Adrenal gland (tissue), 12 donors: ENCODE results near the gene DYRK3. TPM values are rescaled to one million over a fixed set of nuclear protein-coding genes. Genes with fewer than 3 reads are reported as not detected.

Source experiments
- DNase-seq, 7 donors: peaks; one replicate each; pipeline ENCODE4 v3.0.0-alpha.2; 2019 to 2020
- H3K27ac ChIP-seq, 5 donors: fragments of 200-600 bp; sonication (generic) in 4 of 5; 1 replicate in 3 of 5; 2 replicates in 2 of 5; pipeline versions ENCODE4 v1.5.1 to v1.8.0; 2016 to 2020; ENCODE audit warnings: mild to moderate bottlenecking in 1 of 5
- H3K27me3 ChIP-seq: fragments of 200-600 bp; 2 replicates; pipeline ENCODE4 v1.8.0; 2021
- H3K36me3 ChIP-seq, 2 donors: fragments of 200-600 bp; replicated peaks in 1 of 2; 1 replicate in 1 of 2; 2 replicates in 1 of 2; pipeline versions ENCODE4 v1.5.1 to v1.8.0; 2018 to 2022
- H3K4me1 ChIP-seq, 2 donors: fragments of 200-600 bp; replicated peaks in 1 of 2; 1 replicate in 1 of 2; 2 replicates in 1 of 2; pipeline versions ENCODE4 v1.5.1 to v1.8.0; 2018 to 2021
- H3K4me3 ChIP-seq, 4 donors: fragments of 200-600 bp; sonication (generic) in 3 of 4; one replicate each; pipeline ENCODE4 v1.5.1; 2016 to 2018
- H3K9me3 ChIP-seq, 3 donors: fragments of 200-600 bp; sonication (generic) in 1 of 3; replicated peaks in 1 of 3; 1 replicate in 2 of 3; 2 replicates in 1 of 3; pipeline versions ENCODE4 v1.5.1 to v1.8.0; 2016 to 2021
- CTCF ChIP-seq, 6 experiments: fragments of 450-650 bp in 4 of 6; fragments of 200-600 bp in 2 of 6; sonication (generic) in 1 of 6; IDR thresholded peaks; 1 replicate in 5 of 6; 2 replicates in 1 of 6; pipeline versions ENCODE4 v1.5.1 to v1.8.0; 2016 to 2021; ENCODE audit warnings: antibody characterized with exemption in 6 of 6, mild to moderate bottlenecking in 2 of 6, moderate library complexity in 1 of 6
- POLR2A ChIP-seq, 2 donors: fragments of 450-650 bp; IDR thresholded peaks; one replicate each; pipeline ENCODE4 v1.6.1; 2017; ENCODE audit warnings: antibody characterized with exemption in 2 of 2, mild to moderate bottlenecking in 2 of 2, moderate library complexity in 1 of 2
- WGBS, 4 donors: extraction: QIAGEN DNeasy Blood & Tissue Kit in 2 of 4; methylation state at CpG; one replicate each; pipeline versions ENCODE4 v1.1.5 to v1.1.7; 2013 to 2017; 5-methylcytosine and 5-hydroxymethylcytosine counted together
- intact Hi-C, 2 donors: fragments of 100-400 bp; cut with DNase I; formaldehyde crosslinking; loops; one replicate each; pipeline versions ENCODE4 v1.14.1 to v1.15.0; 2022 to 2023
- polyA plus RNA-seq, 3 donors: library from polyadenylated mRNA; stranded (reverse); fragments of 200-250 nt in 2 of 3; fragments of 350-450 nt in 1 of 3; fragmentation: Illumina TruSeq in 1 of 3; extraction: RNeasy Lipid Tissue Mini Kit (QIAGEN cat#74804) in 1 of 3; gene quantifications; one replicate each; pipeline ENCODE4 v1.2.3, GENCODE V29; 2013 to 2014
- total RNA-seq, 9 donors: library from RNA; depleted of rRNA in 4 of 9; stranded (reverse); fragments of >200 nt in 4 of 9; fragments of 120-200 nt in 1 of 9; fragmentation: NEBNext Ultra II Directional in 1 of 9; extraction: Animal tissue kit (Norgen Biotek cat#: 25700) in 1 of 9; gene quantifications; one replicate each; pipeline versions ENCODE4 v1.1.0 to v1.2.4, GENCODE V29; 2013 to 2023
- donor health status: healthy with polysubstance abuse.
- donor health status: Bipolar disorder and iron deficiency.
- donor health status: DM: yes; HTN: yes; CAD: no.
- donor health status: DM: no; HTN: no; CAD: no.
- donor health status: DM: no; HTN: no; CAD: no.
- donor health status: DM: yes; HTN: yes; CAD: no.

The DYRK3 gene
- total and polyA plus RNA-seq, 12 donors, result 2.9 to 6.6 (median 5.2) TPM

- peaks cover 0 to 63% of the 10 kb centered on the region in 2 donors for H3K36me3 ChIP-seq
- no peak for DNase-seq
- H3K9me3 ChIP-seq, result no peaks in the 10 kb centered on the region
- H3K4me3 ChIP-seq, result no peak overlapping the region
- WGBS, 4 donors, result 73 to 81% (median 76%) methylated on average over 6 of the region's 6 CpGs
- H3K4me1 ChIP-seq, result peaks cover 36 to 50% of the 10 kb centered on the region in 2 donors
- no peaks in the 10 kb centered on the region for H3K27me3 ChIP-seq
- TF ChIP-seq POLR2A (IDR thresholded peaks at IDR 0.05), result no peak
- no peak for TF ChIP-seq CTCF (IDR thresholded peaks at IDR 0.05)
- H3K27ac ChIP-seq, result peak overlapping the region; percentile 52 to 79 (median 59)
- intact Hi-C loops, result loop anchor here in 1 of 2 donors (5.0 kb wide), 1 partner anchor 96 kb away; no protein-coding TSS in a partner anchor
These were observed 46.8 kb upstream of the DYRK3 start for GRCh38 chr1:206588492-206588891.

DNA sequence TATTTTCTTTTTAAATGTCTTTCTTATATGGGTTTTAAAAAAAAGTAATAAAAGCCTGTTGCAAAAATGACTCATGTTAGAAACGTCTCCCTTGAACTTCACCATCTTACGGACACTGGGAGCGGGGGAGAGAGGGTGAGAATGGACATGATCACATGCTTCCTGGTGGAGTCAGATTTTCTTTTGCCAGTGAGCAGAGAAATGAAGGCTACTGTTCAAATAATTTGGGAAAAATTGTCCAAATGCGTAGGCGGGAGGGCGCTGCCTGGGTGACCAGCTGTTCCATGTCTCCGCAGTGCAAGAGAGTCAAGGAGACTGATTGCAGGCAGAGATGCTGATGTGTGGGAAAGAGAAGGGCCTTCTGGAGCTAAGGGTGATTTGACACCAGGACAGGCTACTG, 46.1 kb upstream of the DYRK3 start:
- intact Hi-C loops, result loop anchor here in 1 of 2 donors (5.0 kb wide), 1 partner anchor 97 kb away; no protein-coding TSS in a partner anchor
- Histone ChIP-seq H3K36me3 (peaks cover 0 to 65% of the 10 kb centered on the region in 2 donors), H3K27ac (peak overlapping the region; percentile 52 to 79 (median 59)), H3K9me3 (no peaks in the 10 kb centered on the region), H3K27me3 (no peaks in the 10 kb centered on the region), H3K4me1 (peaks cover 36 to 50% of the 10 kb centered on the region in 2 donors), H3K4me3 (no peak overlapping the region)
- peak; percentile 56 to 91 (median 83) for DNase-seq
- TF ChIP-seq CTCF (IDR thresholded peaks at IDR 0.05) (no peak), POLR2A (IDR thresholded peaks at IDR 0.05) (peak in 1 of 2 donors; percentile 26)
- WGBS, 4 donors, result 34 to 39% (median 36%) methylated on average over 7 of the region's 7 CpGs

DNA sequence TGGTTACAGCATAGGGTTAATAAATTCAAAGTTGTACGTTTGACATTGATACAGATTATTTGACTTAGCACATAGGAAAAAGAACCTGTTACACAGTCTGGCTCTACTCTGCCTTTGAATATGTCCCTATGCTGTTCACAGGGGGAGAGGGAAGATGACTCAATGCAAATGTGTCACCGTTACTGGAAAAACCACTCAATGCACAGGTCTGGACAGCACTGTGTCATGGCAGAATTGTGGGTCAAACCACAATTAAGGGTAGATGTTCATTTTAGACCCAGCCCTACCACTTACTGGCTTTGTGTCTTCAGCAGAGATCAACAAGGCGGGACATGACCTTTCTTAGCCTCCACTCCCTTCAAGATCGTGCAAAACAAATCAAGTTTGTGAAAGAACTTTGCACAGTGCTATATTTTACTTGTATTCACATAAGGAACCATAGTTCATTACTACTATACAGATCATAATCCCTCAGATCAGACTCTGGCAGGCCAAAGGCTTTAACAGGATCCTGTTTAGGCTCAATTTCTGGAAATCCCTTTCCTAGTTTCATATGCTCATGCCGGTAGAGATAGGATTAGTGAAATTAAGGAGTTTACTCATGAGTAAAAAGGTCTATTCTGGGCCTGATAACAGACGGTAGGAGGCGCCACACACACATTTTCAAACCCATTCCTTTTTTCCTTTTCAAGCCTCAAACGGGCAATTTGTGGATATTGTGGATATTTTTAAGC, 45.1 kb upstream of the DYRK3 start:
- H3K27ac ChIP-seq, result peak overlapping the region; percentile 26 to 79 (median 59)

More for the DNA sequence above, 45.1 kb upstream of the DYRK3 start:
- Histone ChIP-seq H3K9me3 (no peaks in the 10 kb centered on the region), H3K36me3 (peaks cover 0 to 63% of the 10 kb centered on the region in 2 donors), H3K27me3 (no peaks in the 10 kb centered on the region), H3K4me3 (no peak overlapping the region), H3K4me1 (peaks cover 36 to 50% of the 10 kb centered on the region in 2 donors)
- intact Hi-C loops, result no loop called here
- WGBS, 4 donors, result 57 to 64% (median 59%) methylated on average over 8 of the region's 8 CpGs
- peak in 1 of 6 experiments; percentile 17 for TF ChIP-seq CTCF (IDR thresholded peaks at IDR 0.05)
- no peak for TF ChIP-seq POLR2A (IDR thresholded peaks at IDR 0.05)
- DNase-seq, result peak in 3 of 7 donors; percentile 31 to 45 (median 40)
